NOMO-1 treated with DMSO at 0.1 percent for 48 hours (cell line): Measurements from ENCODE around the gene OSBPL2.

ENCODE experiments used
- DNase-seq: peaks from one replicate; lab custom pipeline; 2025; ENCODE audit not compliant: unreplicated experiment; lab: John Stamatoyannopoulos, UW

OSBPL2 gene

DNA sequence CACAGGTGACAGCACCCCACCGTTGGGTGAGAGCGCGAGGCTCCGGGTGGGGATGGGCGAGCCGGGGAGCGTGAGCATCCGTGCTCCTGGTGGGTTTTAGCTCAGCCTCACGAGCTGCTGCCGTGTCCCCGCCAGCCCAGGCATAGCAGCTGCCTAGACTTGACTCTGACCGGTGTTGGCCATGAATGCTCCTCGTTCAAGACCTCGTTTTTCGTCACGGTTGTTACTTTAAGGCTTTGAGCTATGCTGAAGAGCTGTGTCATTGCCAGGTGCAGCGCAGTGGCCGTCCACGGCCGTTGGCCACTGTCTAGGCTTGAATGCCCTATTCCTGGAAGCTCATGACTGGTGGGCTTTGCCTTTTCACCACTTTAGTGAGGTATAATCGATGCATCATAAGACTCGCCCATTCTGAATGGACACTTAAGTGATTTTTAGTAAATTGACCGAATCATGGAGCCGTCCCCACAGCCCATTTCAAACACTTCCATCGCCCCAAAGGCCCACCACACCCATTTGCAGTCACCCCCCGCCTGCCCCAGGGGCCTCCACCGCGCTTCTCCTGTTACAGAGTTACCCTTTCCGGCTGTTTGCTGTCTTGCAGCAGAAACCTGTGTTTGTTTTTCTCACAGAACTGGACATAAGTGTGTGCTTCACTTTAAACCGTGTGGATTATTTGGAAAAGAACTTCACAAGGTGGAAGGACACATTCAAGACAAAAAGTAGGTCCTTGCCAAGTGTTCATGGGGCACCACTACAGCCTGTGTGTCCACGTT lies 43.0 kb downstream of the OSBPL2 start:
- DNase-seq, result no peak

DNA sequence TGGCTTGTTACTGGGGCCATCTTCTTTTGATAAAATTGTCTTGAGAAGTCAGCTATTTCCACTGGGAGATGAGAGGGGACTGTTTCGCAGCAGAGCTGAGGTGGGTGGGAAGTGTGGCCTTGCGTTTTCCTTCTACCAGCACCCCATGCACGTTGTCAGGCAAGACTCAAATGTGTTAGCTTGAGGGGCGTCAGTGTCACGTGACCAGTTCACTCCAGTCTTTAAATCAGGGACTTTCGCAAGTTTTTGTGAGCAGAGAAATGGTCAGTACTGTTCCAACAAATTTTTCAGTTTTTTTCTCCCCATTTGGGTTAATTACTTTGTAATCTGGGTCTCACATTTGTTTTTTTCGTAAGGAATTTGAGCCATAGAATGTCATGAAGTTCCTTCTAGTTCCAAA lies 43.8 kb downstream of the OSBPL2 start:
- DNase-seq, result no peak

DNA sequence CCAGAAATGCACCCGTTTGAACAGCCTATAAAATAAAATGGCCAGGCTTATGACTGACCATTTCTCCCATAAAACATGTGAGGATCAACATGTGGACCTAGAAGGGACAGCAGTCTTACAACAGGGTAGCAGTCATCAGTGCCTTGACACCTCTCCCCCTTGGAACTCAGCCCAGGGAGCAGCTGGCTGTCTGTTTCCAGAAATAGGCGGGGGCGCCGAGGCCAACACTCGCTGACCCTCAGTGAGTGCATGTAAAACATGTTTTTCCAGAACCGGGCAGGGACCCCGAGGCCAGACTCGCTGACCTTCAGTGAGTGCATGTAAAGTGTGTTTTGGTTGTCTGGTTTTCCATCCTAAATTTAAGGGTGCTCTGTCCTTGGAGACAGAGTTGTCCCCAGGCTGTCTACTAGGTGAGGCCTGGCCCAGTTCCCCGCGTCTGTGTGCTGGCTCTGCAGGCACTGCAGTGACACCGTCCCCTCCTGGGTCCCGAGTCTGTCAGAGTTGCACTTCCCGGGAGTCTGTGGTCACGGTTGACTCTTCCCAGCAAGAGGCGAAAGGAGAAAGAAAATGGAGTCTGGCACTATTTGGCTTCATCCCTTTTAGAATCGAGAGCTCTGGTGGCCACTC lies 44.7 kb downstream of the OSBPL2 start:
- no peak for DNase-seq

DNA sequence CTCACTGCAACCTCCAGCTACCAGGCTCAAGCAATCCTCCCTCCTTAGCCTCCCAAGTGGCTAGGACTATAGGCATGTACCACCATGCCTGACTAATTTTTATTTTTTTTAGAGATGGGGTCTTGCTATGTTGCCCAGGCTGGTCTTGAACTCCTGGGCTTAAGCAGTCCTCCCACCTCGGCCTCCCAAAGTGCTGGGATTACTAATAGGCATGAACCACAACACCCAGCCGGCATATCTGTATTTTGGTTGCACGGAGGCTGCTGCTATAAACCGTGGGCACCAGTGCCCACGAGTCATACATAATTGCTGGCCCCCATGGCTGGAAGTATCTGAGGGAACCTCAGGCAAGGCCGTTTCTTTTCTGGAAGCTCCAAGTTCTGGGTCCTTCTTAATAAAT lies 46.1 kb downstream of the OSBPL2 start:
- no peak for DNase-seq

DNA sequence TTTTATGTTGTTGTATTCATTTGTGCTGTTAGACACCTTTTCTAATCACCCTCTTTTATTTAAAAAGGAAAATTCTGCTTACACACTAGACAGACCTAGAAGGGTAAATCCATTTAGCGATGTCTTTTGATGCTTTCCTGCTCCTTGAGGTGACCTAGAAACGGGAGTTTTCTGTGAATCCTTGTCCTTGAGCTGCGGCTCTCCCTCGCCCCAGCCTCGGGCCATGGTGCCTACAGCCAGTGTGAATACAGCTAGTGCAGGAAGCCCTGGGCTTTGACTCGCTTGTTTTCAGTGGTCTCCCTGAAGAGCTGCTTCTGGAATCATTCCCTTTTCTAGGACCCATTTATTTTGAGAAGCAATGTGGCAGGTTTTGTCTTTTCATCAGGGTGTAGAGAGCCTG lies 46.8 kb downstream of the OSBPL2 start:
- DNase-seq, result no peak

DNA sequence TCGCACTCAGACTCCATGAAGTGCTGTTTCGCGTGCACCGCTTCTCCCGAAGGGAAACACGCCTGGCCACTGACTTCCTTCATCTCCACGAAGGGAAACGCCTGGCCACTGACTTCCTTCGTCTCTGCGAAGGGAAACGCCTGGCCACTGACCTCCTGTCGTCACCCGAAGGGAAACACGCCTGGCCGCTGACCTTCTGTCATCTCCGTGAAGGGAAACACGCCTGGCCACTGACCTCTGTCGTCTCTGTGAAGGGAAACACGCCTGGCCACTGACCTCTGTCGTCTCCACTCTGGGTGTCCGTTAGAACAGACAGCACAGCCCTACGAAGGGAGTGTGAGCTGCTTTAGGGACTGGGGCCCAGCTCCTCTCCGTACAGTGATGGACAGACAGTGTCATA lies 47.4 kb downstream of the OSBPL2 start:
- no peak for DNase-seq

DNA sequence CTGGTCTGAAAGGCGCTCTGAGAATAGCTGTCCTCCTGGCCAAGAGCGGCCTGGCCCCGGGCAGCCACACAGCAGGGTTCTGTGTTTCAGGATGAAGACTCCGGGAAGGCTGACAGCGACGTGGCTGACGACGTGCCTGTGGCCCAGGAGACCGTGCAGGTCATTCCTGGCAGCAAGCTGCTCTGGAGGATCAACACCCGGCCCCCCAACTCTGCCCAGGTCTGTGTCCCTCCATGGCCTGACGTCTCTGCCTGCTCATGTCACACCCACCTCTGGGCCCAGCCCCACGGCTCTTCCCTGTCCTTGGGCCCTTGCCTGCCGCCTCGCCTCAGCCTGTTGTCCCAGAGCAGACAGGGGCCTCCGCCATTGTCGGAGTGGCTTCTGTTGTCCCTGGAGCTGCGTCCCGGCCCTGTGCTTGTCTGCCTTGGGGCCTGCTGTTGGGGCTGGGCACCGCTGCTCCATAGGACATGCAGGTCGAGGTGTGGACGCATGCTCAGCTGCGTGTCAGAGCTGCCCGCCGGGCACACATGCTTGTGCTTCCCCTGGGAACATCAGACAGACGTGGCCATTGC lies 48.3 kb downstream of the OSBPL2 start:
- DNase-seq, result no peak

DNA sequence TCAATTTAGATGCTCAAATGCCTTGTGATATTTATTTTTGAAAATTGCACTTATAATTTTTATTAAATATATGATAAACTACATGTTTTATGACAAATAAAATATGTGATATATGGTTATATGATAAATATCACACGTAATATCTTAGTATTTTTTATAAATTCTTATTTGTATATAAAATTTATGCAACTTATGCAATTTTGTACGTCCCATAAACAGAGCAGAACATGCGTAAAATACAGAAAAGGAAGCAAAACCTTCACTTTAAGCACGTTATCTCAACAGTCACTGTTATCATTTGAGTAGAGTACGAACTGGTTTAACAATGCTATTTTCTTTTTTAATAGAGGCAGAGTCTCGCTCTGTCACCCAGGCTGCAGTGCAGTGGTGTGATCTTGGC lies 48.8 kb downstream of the OSBPL2 start:
- DNase-seq, result no peak

DNA sequence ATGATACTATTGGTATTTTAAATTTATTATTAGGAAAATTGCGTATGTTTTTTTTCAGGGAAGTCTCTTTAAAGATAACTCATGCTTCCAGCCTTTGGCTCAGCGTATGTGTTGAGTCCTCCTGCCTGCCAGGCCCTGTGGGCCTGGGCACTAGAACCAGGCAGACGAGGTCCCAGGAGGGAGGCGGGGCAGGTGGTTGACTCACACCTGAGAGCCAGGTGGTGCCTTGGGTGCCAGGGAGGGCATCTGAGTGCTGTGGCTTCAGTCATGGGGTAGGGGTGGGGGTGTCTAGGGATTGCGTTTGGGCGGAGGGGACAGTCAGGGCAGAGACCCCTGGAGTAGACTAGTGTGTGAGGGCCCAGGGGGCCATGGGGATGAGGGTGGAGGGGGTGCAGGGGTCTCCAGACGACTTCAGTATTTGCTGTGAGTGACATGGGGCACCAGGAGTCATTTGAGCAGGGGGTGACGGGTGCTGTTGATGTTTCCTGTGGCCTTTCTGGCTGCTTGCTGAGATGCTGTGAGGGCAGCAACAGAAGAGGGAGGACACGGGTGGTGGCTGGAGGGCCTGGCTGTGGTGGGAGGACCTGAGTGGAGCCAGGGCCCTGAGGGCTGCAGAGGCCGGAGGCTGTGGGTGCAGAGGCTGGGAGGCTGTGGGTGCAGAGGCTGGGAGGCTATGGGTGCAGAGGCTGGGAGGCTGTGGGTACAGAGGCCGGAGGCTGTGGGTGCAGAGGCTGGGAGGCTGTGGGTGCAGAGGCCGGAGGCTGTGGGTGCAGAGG lies 49.6 kb downstream of the OSBPL2 start:
- no peak for DNase-seq

DNA sequence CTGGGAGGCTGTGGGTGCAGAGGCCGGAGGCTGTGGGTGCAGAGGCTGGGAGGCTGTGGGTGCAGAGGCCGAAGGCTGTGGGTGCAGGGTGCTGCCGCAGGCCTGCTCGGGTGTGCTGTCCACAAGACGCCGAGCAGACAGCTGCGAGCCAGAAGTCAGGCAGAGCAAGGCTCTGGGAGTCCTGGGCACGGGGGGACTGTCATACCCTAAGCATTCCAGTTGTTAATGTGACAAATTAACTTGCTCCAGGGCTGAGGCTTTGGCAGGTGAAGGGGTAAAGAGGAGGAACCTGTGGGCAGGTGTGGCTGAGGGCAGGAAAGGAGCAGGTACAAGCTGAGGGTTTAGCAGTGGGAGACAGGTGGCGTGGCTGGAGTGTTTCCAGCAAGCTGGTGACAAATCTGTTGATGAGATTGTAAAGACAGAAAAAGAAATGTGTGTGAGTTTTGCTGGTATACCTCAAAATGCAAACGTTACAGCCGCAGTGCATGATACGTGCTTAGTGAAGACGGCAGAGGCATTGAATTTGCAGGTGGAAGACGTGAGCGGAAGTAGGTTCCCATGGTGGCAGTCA lies 50.3 kb downstream of the OSBPL2 start:
- no peak for DNase-seq

DNA sequence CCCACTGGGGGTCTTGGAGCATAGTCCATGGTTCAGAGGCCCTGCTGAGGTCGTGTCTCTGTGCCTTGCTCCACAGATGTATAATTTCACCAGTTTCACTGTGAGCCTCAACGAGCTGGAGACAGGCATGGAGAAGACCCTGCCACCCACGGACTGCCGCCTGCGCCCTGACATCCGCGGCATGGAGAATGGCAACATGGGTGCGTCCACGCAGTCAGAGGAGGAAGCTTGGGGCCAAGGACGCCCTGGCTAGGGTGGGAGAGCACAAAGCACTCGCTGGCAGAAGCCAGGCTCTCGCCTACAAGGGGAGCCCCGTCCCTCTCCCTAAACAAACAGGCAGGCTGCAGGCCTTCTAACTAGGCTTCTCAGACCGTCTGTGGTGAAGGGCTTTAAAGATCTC lies 50.8 kb downstream of the OSBPL2 start:
- no peak for DNase-seq

DNA sequence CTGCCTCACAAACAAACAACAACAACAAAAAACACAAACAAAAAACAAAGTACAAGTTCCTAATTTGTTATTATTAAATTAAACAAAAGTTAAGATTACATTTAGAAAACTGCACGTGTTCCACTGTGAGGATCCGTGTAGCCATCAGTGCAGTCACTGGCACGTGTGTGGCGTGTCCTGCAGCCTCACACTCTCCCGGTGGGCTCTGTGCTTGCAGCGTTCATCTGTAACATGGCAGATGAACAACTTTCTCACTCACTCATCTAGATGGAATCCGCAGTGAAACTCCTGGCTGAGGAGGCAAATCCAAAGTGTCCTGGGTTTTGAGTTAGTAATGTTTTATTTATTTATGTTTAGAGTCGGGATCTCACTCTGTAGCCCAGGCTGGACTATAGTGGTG lies 51.6 kb downstream of the OSBPL2 start:
- DNase-seq, result no peak

DNA sequence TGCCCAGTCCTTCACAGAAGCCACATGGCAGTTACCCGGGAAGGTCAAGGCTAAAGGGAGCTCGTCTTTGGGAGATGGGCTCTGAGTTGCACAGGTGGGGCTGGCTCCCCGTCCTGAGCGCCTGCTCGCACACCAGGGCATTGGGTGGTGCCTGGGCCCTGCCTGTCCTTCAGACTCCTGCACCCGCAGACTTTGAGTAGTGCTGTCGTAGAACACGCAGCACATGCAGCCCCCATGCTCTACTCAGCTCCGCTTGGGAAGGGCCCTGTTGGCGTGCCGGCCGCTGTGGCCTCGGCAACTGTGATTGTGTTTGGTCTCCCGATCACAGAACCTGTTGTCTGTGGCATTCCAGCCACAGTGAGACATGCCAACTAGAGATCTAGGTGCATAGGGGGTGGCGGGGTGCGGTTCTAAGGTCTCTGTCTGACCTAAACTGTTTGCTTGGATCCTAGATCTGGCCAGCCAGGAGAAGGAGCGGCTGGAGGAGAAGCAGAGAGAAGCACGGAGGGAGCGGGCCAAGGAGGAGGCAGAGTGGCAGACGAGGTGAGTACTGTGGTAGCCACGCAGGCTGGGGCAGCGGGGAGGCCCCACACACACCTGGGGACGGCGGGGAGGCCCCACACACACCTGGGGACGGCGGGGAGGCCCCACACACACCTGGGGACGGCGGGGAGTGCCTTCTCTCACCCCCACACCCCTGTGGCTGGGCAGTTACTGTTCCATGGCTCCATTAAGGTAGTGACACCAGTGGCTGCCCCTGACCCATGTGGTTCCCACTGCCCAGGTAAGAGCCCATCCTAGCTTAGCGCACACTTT lies 53.1 kb downstream of the OSBPL2 start:
- DNase-seq, result no peak

DNA sequence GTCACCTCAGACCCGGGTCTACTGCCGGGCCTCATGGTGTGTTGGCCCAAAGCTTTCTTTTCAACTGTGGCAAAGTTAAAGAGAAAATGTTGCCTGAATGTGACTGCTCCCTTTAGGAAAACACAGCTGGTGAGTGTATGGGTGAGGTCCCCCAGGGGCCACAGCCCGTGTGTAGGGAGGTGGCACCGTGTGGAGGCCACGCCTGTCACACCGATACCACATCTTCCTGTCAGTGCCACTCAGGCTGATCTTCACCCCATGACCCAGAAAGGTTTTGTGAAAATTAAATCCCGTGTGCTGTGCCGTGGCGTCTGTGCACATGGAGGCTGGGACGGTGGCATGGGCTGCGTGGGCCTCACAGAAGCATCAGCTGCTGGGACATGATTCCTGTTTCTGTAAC lies 53.8 kb downstream of the OSBPL2 start:
- no peak for DNase-seq

DNA sequence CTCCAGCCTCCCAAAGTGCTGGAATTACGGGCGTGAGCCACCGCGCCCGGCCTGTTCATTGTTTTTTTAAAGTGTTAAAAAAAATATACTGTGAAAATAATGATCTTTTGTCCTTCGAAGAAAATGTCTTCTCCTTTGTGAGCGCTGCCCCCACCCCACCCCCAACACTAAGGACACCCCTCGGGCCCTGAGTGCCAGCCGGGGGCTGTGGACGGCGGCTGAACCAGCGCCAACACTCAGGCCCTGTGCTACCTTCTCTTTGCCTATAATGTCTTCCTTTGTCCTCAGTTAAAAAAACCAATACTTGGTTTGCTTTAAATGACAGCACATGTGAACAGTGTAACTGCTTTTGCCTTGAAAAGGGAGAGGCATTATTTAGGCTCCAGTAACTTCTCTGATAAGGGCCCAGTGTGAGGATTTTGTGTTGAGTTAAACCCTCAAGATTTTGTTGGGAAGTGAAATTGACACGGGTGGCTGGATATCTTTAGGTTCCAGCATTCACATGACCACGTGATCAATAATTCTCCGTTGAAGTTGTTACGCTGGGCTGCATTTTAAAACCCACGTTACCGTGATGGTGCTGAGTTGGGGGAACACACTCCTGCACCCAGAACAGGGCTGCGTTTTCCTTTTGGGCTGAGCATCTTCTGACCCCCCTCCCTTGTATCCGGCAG lies 54.9 kb downstream of the OSBPL2 start:
- DNase-seq, result no peak

DNA sequence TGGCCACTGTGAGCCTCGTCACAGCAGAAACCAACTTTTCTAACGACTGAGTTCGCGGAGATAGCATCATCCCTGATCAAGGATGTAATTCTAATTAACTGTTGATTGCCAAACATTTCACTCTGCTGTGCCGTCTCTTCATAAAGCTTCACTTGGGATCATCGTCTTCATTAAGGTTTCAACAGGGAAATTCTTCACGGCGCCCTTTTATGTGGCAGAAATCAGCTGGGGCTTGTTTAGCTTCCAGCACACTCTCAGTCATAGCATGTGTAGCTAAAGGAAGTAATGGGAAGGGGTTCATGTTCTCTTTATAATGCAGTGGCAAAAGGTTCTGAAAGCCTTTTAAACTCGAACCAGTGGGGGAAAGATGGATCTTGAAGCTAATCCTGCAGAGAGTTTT lies 55.6 kb downstream of the OSBPL2 start:
- DNase-seq, result no peak

DNA sequence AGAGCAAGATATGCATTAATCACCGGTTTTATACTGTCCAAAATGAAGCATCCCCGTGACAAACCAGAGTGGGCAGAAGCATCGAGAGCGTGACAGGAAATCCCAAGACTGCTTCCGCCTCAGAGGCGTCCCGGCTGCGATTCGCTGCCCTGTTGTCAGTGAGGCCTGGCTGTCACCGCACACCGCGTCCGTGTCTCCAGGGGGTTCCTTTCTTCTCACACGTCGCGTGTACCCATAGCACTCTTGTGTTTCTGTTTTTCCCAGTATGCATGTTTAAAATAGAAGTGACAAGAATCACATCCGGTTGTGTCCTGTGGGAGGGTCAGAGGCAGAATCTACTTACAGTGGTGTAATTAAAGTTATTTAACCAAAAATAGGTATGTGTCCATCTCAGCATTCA lies 56.2 kb downstream of the OSBPL2 start:
- no peak for DNase-seq

DNA sequence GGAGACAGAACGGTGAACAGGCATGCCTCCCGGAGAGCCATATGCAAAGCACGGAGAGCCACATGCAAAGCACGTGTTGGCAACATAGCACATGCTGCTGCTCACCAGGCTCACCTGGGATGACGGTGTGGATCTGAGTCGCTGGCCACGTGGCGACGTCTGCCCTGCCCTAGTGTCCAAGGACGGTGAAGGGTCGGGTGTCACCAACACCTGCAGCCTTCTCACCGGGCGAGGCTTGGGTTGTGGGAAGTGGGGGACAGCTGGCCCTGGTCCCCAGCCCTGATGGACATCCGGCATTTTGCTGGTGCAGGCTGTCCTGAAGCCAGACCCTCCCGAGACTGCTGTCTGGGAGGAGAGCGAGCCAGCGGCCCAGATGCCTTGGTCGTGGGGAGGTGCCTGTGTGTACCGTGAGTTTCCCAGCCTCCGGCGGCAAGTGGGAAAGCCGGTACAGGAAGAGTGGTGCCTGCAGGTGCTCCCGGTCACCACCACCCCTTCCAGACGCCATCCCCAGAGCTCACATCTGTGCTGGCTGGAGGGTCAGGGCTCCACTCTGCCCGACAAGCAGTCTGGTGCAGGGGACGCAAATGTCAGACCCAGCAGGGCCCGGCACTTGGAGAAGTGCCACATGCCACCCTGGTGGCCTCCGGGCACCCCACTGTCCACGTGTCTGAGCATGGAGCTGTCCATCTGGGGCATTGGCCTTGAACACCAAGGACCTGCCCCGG lies 58.6 kb downstream of the OSBPL2 start:
- no peak for DNase-seq

DNA sequence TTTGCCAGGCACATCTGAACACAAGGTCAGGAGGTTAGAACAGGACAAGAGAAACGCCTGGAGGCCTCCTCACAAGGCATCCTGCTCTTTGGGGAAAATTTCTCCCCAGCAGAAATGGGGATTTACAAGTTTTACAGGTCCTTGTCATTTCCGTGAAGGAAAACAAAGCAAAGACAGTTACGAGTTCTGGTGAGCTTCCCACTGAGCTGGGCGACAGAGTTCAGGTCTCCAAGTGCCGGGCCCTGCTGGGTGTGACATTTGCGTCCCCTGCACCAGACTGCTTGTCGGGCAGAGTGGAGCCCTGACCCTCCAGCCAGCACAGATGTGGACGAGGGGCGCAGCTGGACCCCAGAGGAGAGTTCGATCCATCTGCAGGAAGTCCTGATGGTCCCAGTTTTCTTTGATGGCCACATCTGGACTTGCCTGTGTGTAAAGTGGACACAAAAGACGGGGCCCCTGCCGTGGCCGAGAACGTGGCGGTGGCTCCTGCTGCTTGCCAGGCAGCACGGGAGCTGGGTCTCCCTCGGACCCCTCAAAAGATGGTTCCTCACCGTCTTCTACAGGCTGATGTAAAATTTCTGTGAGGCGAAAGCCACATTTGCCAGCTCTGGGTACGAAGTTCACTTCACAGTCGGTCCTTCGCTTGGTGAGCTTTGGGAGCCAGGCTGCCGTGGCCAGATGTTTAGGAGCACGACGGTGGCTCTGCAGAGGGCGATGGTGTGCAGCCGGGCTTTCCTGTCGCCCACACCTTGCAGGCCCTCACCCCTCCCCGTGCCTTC lies 59.3 kb downstream of the OSBPL2 start:
- DNase-seq, result no peak
